ENCODE measurements around the gene SACM1L.

The SACM1L gene

DNA sequence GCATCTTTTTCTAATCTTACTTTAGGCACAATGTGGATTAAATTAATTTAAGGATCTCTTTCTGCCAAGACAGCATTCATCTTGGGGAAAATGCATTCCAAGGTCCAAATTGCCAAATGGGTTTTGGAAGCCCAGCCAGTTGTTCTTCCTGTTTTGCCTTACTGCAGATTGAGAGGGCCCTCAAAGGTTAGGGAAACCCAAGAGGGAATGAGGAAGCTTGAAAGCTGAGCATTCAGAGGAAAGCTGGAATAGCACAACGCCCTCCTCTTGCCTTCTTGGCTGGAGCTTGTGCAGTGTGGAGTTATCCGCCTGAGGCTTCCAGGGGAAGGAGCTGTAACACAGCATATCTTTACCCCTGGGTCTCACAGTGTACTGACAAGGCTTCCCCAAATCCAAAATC is 18.2 kb upstream of the SACM1L start:
- Histone ChIP-seq H3K36me3 (replicated peaks; ENCODE audit: insufficient read depth, low read length) (peaks cover 31% of the 10 kb centered on the region), H3K4me3 (ENCODE audit: low read length) (no peak overlapping the region), H3K79me2 (ENCODE audit: low read length) (peaks cover 69% of the 10 kb centered on the region), H3K9ac (ENCODE audit: low read length) (no peak overlapping the region), H3K9me3 (replicated peaks; ENCODE audit: insufficient read depth, low read length) (no peaks in the 10 kb centered on the region), H2AFZ (ENCODE audit: low read length) (no peak overlapping the region), H3K4me1 (ENCODE audit: low read length) (no peaks in the 10 kb centered on the region), H3K4me2 (ENCODE audit: low read depth, low read length) (no peak overlapping the region), H3F3A (ENCODE audit: insufficient read depth, low read length) (peaks cover 5% of the 10 kb centered on the region; the same call in 1 of the 2 replicates), H4K20me1 (ENCODE audit: insufficient read depth, low read length) (no peaks in the 10 kb centered on the region), H3K27me3 (replicated peaks; ENCODE audit: insufficient read depth, low read length) (no peaks in the 10 kb centered on the region), H3K27ac (ENCODE audit: low read length) (no peak overlapping the region), H3K9me2 (replicated peaks; ENCODE audit: insufficient read depth, low read length) (no peaks in the 10 kb centered on the region)
- no peak for DNase-seq
- no peak for TF ChIP-seq EZH2 (optimal IDR thresholded peaks at IDR 0.05; ENCODE audit: low read depth, low read length)
- TF ChIP-seq, protein P1, sequence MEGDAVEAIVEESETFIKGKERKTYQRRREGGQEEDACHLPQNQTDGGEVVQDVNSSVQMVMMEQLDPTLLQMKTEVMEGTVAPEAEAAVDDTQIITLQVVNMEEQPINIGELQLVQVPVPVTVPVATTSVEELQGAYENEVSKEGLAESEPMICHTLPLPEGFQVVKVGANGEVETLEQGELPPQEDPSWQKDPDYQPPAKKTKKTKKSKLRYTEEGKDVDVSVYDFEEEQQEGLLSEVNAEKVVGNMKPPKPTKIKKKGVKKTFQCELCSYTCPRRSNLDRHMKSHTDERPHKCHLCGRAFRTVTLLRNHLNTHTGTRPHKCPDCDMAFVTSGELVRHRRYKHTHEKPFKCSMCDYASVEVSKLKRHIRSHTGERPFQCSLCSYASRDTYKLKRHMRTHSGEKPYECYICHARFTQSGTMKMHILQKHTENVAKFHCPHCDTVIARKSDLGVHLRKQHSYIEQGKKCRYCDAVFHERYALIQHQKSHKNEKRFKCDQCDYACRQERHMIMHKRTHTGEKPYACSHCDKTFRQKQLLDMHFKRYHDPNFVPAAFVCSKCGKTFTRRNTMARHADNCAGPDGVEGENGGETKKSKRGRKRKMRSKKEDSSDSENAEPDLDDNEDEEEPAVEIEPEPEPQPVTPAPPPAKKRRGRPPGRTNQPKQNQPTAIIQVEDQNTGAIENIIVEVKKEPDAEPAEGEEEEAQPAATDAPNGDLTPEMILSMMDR (IDR thresholded peaks at IDR 0.05; ENCODE audit: low read length), result no peak
- TF ChIP-seq EZH2phosphoT487 (IDR thresholded peaks at IDR 0.05; ENCODE audit: low read length), result no peak

DNA sequence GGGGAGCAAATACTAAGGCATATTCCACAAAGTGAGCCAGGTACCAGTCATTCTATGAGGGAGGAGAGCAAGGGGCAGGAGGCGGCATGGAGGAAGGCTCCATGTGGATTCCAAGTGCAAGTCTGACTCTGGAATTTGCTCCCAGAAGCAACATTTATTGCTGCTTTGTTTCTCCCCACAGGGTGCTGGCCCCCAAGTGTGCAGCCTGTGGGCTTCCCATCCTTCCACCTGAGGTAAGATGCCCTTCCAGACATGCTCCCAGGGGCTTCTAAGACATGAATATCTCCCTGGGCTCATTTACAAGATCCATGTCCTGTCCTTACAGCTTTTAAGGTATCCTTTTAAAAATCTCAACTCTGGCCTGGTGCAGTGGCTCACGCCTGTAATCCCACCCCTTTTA is 15.9 kb upstream of the SACM1L start:
- Histone ChIP-seq H3K9ac (ENCODE audit: low read length) (no peak overlapping the region), H2AFZ (ENCODE audit: low read length) (no peak overlapping the region), H4K20me1 (ENCODE audit: insufficient read depth, low read length) (no peaks in the 10 kb centered on the region), H3K4me3 (ENCODE audit: low read length) (no peak overlapping the region), H3K9me3 (replicated peaks; ENCODE audit: insufficient read depth, low read length) (no peaks in the 10 kb centered on the region), H3K36me3 (replicated peaks; ENCODE audit: insufficient read depth, low read length) (peaks cover 24% of the 10 kb centered on the region), H3K4me1 (ENCODE audit: low read length) (no peaks in the 10 kb centered on the region), H3K9me2 (replicated peaks; ENCODE audit: insufficient read depth, low read length) (no peaks in the 10 kb centered on the region), H3K79me2 (ENCODE audit: low read length) (peaks cover 46% of the 10 kb centered on the region), H3K27ac (ENCODE audit: low read length) (no peak overlapping the region), H3K27me3 (replicated peaks; ENCODE audit: insufficient read depth, low read length) (no peaks in the 10 kb centered on the region), H3K4me2 (ENCODE audit: low read depth, low read length) (no peak overlapping the region), H3F3A (ENCODE audit: insufficient read depth, low read length) (no peaks in the 10 kb centered on the region)
- no peak for TF ChIP-seq EZH2phosphoT487 (IDR thresholded peaks at IDR 0.05; ENCODE audit: low read length)
- TF ChIP-seq EZH2 (optimal IDR thresholded peaks at IDR 0.05; ENCODE audit: low read depth, low read length), result no peak
- TF ChIP-seq, protein P1 (IDR thresholded peaks at IDR 0.05; ENCODE audit: low read length), result no peak
- DNase-seq, result no peak

DNA sequence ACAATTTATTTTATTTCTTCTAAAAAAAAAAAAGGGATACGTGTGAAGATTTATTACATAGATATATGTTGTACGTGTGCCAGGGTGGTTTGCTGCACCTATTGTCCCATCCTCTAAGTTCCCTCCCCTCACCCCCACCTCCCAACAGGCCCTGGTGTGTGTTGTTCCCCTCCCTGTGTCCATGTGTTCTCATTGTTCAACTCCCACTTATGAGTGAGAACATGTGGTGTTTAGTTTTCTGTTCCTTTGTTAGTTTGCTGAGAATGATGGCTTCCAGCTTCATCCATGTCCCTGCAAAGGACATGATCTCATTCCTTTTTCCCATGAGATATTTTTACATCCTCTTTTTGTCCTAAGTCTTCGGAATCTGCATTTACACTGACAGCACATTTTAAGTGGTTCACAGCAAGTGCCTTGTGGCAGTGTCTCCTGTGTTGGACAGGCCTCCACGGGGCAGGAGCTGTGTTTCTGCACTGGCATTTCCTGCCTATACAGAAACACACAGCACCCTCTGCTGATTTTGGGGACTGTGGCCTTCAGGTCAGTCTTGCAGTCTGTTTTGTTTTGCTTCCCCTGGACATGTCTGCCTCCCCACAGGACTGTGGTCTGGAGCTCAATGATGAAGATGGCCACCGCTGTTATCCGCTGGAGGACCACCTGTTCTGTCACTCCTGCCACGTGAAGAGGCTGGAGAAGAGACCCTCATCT is 12.7 kb upstream of the SACM1L start:
- Histone ChIP-seq H3K36me3 (replicated peaks; ENCODE audit: insufficient read depth, low read length) (peaks cover 18% of the 10 kb centered on the region), H3K9ac (ENCODE audit: low read length) (no peak overlapping the region)

More for the DNA sequence above, 12.7 kb upstream of the SACM1L start:
- TF ChIP-seq EZH2phosphoT487 (IDR thresholded peaks at IDR 0.05; ENCODE audit: low read length) (no peak), EZH2 (optimal IDR thresholded peaks at IDR 0.05; ENCODE audit: low read depth, low read length) (no peak)
- TF ChIP-seq, protein P1 (IDR thresholded peaks at IDR 0.05; ENCODE audit: low read length), result no peak
- no peak for DNase-seq
- Histone ChIP-seq H3K4me2 (ENCODE audit: low read depth, low read length) (no peak overlapping the region), H3K4me3 (ENCODE audit: low read length) (no peak overlapping the region), H2AFZ (ENCODE audit: low read length) (no peak overlapping the region), H3F3A (ENCODE audit: insufficient read depth, low read length) (no peaks in the 10 kb centered on the region), H3K79me2 (ENCODE audit: low read length) (peaks cover 21% of the 10 kb centered on the region; the same call in 1 of the 2 replicates), H3K4me1 (ENCODE audit: low read length) (no peaks in the 10 kb centered on the region), H3K27me3 (replicated peaks; ENCODE audit: insufficient read depth, low read length) (no peaks in the 10 kb centered on the region), H3K27ac (ENCODE audit: low read length) (no peak overlapping the region), H3K9me3 (replicated peaks; ENCODE audit: insufficient read depth, low read length) (no peaks in the 10 kb centered on the region), H4K20me1 (ENCODE audit: insufficient read depth, low read length) (no peaks in the 10 kb centered on the region), H3K9me2 (replicated peaks; ENCODE audit: insufficient read depth, low read length) (no peaks in the 10 kb centered on the region)

Measured in MM.1S (cell line).